Suppressor macrophage treated with lipopolysaccharide for 1 hour (primary cell): ENCODE measurements around the gene CDC14A.

Experiments used
- DNase-seq, 3 donors: peaks; one replicate each; pipeline ENCODE4 v3.0.0-alpha.2; 2020 to 2022

The CDC14A gene

GRCh38 chr1:100499194-100499811, 147.0 kb downstream of the CDC14A start:
- no peak for DNase-seq

DNA sequence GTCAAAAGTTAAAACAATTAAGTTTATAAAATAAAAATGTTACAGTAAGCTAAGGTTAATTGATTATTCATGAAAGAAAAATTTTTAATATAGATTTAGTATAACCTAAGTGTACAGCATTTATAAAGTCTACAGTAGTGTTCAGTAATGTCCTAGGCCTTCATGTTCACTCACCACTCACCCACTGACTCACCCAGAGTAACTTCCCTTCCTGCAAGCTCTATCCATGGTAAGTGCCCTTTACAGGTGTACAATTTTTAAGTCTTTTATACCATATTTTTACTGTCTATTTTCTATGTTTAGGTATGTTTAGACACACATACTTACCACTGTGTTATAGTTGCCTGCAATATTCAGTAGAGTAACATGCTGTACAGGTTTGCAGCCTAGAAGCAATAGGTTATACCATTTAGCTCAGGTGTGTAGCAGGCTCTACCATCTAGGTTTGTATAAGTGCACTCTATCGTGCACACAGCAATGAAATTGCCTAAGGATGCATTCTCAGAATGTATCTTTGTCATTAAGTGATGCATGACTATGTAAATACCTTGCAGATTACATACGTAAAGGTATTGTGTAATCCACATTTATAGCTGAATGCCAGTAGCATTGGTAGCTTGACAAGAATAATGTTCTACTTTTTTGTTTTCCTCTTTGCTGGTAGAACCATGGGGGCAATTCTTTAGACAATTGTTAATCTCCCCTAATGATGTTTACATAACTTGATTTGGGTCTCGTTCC, 149.9 kb downstream of the CDC14A start:
- peak in 1 of 3 donors; percentile 10 for DNase-seq

- DNase-seq, result no peak
Measured at GRCh38 chr1:100506217-100506616, 153.9 kb downstream of the CDC14A start.

DNA sequence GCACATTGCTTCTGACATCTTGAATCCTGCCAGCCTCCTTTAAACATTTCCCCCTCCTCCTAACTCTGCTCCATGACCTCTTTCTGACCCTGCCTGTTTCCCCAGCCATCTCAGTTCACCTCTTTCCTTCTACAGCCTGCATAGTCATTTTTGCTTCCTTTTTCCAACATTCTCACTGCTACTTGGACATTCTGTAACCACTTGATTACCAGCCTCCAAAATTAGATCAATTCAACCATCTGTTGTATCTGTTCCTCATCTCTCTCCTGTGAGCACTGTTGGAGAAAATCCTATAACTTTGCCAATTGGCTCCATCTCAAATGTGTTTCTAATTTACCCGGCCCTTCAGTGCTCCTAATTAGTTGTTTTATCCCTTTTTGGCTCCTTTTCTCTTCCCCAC, 158.1 kb downstream of the CDC14A start:
- peak in 1 of 3 donors; percentile 9 for DNase-seq

GRCh38 chr1:100511058-100511457, 158.8 kb downstream of the CDC14A start:
- no peak for DNase-seq

GRCh38 chr1:100511773-100512172, 159.5 kb downstream of the CDC14A start:
- no peak for DNase-seq

- no peak for DNase-seq
Measured at GRCh38 chr1:100512803-100513352, 160.6 kb downstream of the CDC14A start.

GRCh38 chr1:100516857-100517256, 164.6 kb downstream of the CDC14A start:
- no peak for DNase-seq

DNA sequence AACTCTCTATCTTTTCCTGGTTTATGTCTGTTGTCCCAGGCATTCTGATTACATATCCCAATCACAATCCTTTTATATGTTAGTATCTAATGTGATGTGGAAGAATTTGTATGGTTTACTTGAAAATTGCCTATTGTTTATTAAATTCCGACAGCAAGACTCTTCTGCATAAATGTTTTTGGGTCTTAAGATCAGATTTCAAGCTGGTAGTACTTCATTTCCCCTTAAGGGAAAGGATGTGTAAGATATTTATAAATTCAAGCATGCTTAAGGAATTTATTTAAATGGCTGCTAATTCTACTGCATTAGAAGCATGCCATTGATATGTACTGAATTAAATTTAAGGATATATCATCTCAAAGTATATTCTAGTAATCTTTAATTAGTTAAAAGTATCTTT, 165.2 kb downstream of the CDC14A start:
- no peak for DNase-seq

GRCh38 chr1:100518023-100518422, 165.7 kb downstream of the CDC14A start:
- DNase-seq, result no peak

DNA sequence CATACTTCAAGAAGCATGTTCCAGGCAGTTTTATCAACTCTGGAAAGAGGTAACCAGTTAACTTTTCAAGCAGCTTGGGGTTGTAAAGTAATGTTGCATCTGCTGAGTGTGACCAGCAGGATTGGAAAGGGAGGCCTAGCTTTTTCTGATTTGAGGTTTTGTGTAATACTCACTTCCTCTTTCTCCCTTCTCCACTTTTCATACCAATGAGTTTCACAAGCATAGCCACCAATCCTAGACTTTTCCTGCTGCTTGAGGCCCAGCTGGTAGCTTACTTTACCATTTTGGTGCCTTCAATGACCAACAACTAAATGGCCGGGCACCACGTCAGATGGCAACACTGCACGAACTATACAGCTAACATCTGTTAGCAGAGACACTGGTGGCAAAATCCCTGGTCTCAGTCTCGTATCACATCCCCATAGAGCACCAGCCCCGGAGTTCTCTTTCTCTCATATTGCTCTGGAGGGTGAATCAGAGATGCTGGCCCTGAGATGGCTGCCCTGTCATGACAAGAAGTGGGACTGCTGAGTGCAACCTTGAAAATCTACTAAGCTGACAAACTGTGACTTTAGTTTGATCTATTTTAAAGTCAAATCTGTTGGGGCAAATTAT, 170.8 kb downstream of the CDC14A start:
- DNase-seq, result peak; percentile 63 to 76 (median 76)

- DNase-seq, result no peak
Measured at GRCh38 chr1:100524355-100524754, 172.0 kb downstream of the CDC14A start.

DNA sequence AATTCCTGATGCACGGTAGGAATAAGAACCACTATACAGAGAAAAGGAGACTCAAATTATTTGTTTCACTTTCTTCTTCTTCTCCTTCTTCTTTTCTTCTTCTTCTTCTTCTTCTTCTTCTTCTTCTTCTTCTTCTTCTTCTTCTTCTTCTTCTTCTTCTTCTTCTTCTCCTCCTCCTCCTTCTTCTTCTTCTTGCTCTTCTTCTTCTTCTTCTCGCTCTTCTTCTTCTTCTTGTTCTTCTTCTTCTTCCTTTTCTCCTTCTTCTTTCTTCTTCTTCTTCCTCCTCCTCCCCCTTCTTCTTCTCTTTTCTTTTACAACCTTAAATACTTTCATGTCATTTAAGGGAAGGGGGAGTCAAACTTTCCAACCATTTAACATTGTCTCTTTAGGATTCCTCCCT, 174.6 kb downstream of the CDC14A start:
- no peak for DNase-seq

DNA sequence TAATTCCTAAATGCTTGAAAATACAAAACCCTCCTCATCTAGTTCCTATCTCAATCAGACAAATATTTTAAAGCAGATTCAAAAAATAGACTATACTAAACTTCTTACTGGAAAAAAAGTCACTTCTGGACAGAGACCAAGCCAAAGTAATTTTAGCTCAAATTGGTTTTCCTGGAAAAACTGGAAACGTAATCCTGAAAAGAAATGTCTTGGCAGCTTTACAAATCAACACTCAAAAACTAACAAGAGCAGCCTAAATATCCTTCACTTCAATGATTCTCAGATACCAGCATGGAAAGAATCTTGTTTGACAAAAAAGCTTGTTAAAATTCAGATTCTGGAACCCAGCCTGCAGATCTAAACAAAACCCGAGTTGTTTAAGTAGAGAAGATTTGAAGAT, 176.6 kb downstream of the CDC14A start:
- DNase-seq, result no peak

DNA sequence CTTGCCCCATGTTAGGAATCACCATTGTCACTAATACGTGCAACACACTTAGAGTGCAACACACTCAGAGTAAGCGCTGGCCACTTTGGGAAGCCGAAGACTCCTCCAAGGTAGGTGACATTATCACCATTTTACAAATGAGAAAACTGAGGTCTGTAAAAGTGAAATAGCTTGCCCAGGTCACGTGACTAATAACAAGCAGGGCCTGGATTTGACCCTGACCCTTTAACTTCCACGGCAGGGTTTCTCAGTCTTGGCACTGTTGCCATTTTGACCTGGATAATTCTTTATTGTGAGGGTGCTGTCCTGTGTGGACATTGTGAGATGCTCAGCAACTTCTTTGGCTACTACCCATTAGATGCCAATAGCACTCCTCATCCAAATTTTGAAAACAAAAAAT, 177.8 kb downstream of the CDC14A start:
- no peak for DNase-seq

DNA sequence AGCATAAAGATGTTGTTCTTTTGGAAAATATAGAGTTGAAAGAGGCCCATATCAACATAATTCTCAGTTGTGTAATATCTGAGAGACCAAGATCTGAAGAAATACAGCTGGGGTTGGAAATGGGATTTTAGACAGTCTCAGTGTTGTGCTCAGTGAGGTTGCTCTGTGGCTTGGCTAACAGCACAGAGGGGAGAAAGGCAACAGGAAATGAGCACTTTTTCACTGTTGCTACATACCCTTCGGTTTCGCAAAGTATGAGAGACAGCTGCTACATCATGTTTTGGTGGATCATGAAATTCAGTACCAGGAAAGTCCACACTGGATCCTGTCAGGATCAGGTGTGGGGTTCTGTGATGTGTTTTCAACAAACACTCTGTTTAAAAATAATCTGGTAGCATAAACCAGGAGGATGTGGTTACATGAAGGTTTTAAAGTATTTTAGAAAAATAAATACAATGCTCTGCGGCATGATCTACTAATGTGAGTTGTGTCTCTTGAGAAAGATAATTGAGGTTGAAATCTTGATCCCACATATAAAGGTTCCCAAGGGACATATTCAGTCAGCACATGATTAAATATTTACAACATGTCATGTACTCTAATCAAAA, 178.7 kb downstream of the CDC14A start:
- DNase-seq, result peak; percentile 82 to 94 (median 93)

- peak; percentile 31 to 50 (median 44) for DNase-seq
Measured at GRCh38 chr1:100532645-100533044, 180.3 kb downstream of the CDC14A start.

- DNase-seq, result peak; percentile 79 to 89 (median 85)
Measured at GRCh38 chr1:100535264-100535663, 183.0 kb downstream of the CDC14A start.

DNA sequence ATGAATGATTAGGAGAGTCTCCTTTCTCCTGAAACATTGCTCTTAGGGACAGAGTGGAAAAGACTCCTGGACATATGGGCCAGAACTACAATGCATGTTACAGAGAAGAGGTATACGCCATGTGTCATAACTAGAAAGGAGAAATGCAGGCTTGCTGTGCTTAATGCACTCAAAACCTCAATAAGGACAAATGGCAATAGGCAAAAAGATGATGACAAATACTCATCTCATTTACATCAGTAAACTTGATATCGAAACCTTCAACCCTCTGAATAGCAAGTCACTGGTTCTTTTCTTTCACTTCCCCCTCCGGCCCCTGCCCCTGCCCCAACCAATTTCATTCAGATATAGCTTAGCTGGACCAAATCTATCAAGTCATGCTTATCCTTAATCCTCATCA, 183.7 kb downstream of the CDC14A start:
- peak; percentile 72 to 85 (median 73) for DNase-seq

GRCh38 chr1:100538913-100539835, 186.9 kb downstream of the CDC14A start:
- peak; percentile 27 to 65 (median 35) for DNase-seq

- DNase-seq, result peak; percentile 39 to 59 (median 48)
Measured at GRCh38 chr1:100539836-100540536, 187.7 kb downstream of the CDC14A start.

DNA sequence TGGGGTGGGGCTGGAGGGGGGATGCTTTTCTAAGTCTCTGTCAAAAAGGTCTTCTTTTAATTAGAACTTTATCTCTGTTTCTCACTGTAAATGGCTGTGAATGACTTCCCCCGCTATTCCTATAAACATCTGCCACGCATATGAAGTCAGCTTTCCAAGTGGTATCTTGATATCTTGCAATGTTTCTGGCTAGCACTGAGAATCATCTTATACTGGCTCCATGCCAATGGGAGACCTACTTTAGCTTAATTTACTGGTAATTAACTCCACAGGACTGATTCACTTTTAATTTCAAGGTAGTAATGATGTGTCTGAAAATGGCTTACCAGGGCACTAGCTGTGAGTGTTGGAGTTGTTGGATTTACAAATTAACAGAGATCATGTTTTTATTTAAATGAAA, 190.0 kb downstream of the CDC14A start:
- DNase-seq, result no peak
